Activated CD8-positive, alpha-beta T cell treated with anti-CD3 and anti-CD28 coated beads for 36 hours (primary cell): ENCODE data around the gene MAF. TPM values are rescaled to one million over a fixed set of nuclear protein-coding genes. Genes with fewer than 3 reads are reported as not detected.

Experiments used
- ATAC-seq: fragments of 200-7000 bp; cut with Tn5 transposase; one replicate; pipeline ENCODE4 v1.10.0; 2021; ENCODE audit warnings: mild to moderate bottlenecking, moderate library complexity
- CTCF ChIA-PET: fragments of 350-600 bp; sonication (Branson Sonifier 250); formaldehyde crosslinking; loops from one replicate; lab custom pipeline; 2021; ENCODE audit warnings: antibody characterized with exemption; lab: Charles Lee
- POLR2A ChIA-PET: fragments of 350-600 bp; sonication (Branson Sonifier 250); formaldehyde crosslinking; loops from one replicate; lab custom pipeline; 2021; ENCODE audit warnings: antibody characterized with exemption; lab: Charles Lee
- DNase-seq: peaks from one replicate; pipeline ENCODE4 v3.0.0-alpha.2; 2020
- H3K27ac Mint-ChIP-seq: one replicate; pipeline ENCODE4 v1.8.0; 2021; ENCODE audit warnings: mild to moderate bottlenecking, mixed read lengths
- H3K27me3 Mint-ChIP-seq: one replicate; pipeline ENCODE4 v1.8.0; 2021; ENCODE audit warnings: mixed read lengths
- H3K36me3 Mint-ChIP-seq: one replicate; pipeline ENCODE4 v1.8.0; 2021; ENCODE audit warnings: low read depth, mixed read lengths
- H3K4me1 Mint-ChIP-seq: one replicate; pipeline ENCODE4 v1.8.0; 2021; ENCODE audit warnings: low read depth, mixed read lengths
- H3K4me3 Mint-ChIP-seq: one replicate; pipeline ENCODE4 v1.8.0; 2021; ENCODE audit warnings: mild to moderate bottlenecking, moderate library complexity, mixed read lengths
- H3K9me3 Mint-ChIP-seq: one replicate; pipeline ENCODE4 v1.8.0; 2021; ENCODE audit warnings: mixed read lengths
- intact Hi-C: fragments of 100-400 bp; cut with micrococcal nuclease; formaldehyde crosslinking; loops from one replicate; pipeline ENCODE4 v1.10.0; 2022
- total RNA-seq, 2 experiments: library from RNA; stranded (reverse); gene quantifications; one replicate each; pipeline ENCODE4 v1.2.3, GENCODE V29; 2021
- TF ChIP-seq, protein P1 (sequence below): fragments of 200-600 bp; IDR thresholded peaks from one replicate; pipeline ENCODE4 v1.8.0; 2022; ENCODE audit warnings: antibody characterized with exemption, mild to moderate bottlenecking

The MAF gene
- total RNA-seq, 2 experiments from 2014 or later, result 17.4 to 18.6 TPM

DNA sequence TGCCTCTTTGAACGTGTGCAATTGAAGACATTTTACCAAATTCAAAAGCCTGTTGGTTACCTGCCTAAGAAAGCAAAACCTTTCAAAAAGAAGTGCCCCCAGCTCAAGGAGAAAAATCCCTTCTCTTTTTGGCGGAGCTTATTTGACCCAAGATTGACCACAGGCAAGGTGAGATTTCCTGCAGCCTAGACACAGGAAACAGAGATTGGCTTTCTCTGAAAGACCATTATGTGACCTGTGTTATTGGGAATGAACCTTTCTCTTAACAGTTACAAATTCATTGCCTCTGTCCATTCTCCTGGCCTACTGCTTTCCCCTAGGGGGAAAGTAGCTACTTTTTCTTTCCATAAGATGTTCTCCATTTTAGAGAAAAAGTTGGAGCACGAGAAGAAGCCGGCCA lies 42.1 kb upstream of the MAF start:
- no peak for ATAC-seq
- POLR2A ChIA-PET, result no interaction called here

DNA sequence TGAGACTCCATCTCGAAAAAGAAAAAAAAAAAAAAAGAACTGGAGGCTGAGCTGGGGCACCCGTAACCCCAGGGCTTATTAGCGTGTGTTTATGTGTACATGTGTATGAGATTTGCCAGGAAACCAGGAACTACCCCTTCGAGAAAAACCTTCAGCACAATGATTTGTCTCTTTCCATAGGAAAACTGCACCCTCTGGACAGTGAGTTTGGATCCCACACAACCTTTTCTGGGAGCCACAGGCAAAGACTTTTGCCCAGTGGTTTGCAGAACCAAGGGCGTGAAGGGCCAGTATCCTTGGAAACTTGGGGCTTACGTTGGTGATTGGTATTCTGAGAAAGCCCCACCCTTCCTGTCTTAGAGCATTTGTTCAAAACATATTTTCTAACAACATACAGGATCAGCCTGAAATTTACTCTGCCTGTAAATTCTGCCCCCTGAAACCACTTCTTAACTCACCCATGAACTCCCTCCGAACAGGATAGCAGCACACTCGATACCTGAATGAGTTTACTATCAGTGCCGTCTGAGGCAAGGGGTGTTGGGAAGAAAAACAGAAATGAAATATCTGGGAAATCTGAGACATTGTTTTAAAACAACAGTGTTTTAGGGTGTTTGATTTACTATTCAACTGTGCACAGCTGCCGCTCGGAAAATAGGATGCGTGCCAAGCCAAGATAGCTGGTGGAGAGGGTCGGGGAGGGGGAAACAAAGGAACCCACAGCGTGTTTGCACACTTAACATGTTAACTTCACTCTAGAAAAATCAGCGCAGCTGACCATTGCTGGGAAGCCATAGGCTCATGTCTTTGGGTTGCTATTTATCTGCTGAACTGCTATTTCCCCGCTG lies 40.2 kb upstream of the MAF start:
- CTCF ChIA-PET, result interaction anchor here (1.1 kb wide), 1 partner anchor 11 kb away, joined by 3 read pairs; no protein-coding TSS in a partner anchor
- no peak for ATAC-seq
- TF ChIP-seq, protein P1, sequence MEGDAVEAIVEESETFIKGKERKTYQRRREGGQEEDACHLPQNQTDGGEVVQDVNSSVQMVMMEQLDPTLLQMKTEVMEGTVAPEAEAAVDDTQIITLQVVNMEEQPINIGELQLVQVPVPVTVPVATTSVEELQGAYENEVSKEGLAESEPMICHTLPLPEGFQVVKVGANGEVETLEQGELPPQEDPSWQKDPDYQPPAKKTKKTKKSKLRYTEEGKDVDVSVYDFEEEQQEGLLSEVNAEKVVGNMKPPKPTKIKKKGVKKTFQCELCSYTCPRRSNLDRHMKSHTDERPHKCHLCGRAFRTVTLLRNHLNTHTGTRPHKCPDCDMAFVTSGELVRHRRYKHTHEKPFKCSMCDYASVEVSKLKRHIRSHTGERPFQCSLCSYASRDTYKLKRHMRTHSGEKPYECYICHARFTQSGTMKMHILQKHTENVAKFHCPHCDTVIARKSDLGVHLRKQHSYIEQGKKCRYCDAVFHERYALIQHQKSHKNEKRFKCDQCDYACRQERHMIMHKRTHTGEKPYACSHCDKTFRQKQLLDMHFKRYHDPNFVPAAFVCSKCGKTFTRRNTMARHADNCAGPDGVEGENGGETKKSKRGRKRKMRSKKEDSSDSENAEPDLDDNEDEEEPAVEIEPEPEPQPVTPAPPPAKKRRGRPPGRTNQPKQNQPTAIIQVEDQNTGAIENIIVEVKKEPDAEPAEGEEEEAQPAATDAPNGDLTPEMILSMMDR, result no peak
- Mint-ChIP-seq H3K4me1 (peaks cover 6% of the 10 kb centered on the region), H3K27me3 (peaks cover 7% of the 10 kb centered on the region), H3K4me3 (no peak overlapping the region), H3K9me3 (no peaks in the 10 kb centered on the region), H3K27ac (no peak overlapping the region), H3K36me3 (no peaks in the 10 kb centered on the region)
- no peak for DNase-seq
- POLR2A ChIA-PET, result no interaction called here
- intact Hi-C loops, result no loop called here

More for the DNA sequence above, 42.1 kb upstream of the MAF start:
- intact Hi-C loops, result no loop called here
- Mint-ChIP-seq H3K27ac (no peak overlapping the region), H3K9me3 (no peaks in the 10 kb centered on the region), H3K4me3 (no peak overlapping the region), H3K4me1 (peaks cover 6% of the 10 kb centered on the region), H3K27me3 (peaks cover 7% of the 10 kb centered on the region), H3K36me3 (no peaks in the 10 kb centered on the region)
- DNase-seq, result no peak
- CTCF ChIA-PET, result no interaction called here
- TF ChIP-seq, protein P1, result no peak

DNA sequence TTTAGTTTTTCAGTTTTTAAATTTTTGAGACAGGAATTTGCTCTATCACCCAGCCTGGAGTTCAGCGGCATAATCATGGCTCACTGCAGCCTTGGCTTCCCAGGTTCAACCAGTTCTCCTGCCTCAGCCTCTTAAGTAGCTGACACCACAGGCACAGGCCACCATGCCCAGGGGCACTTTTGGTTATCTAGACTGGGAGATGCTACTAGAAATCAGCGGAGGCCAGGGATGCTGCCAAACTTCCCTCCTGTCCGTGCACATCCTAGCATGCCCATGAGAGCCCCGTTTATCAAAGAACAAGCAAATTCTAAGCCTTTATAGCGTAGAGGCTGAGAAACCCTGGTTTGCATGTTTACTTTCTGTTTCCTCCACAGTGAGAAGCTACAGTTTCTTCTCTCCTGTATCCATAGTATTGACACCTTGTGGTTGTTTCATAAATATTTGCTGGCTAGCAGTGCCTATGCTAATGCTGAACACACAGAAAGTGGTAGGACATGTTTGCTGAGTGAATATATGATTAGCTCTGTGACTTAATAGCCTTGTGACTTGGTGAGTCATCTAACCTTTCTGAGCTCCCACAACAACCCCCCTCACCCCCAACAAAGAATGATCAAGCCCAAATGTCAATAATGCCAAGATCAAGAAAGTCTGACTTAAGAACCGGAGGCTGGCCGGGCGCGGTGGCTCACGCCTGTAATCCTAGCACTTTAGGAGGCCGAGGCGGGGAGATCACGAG lies 39.2 kb upstream of the MAF start:
- Mint-ChIP-seq H3K9me3 (no peaks in the 10 kb centered on the region), H3K4me3 (no peak overlapping the region), H3K4me1 (peaks cover 6% of the 10 kb centered on the region), H3K36me3 (no peaks in the 10 kb centered on the region), H3K27ac (no peak overlapping the region), H3K27me3 (peaks cover 8% of the 10 kb centered on the region)
- TF ChIP-seq, protein P1, result no peak
- ATAC-seq (peak; percentile 45), DNase-seq (peak; percentile 8)
- POLR2A ChIA-PET, result no interaction called here
- CTCF ChIA-PET, result interaction anchor here (1.1 kb wide), 1 partner anchor 10 kb away, joined by 3 read pairs; no protein-coding TSS in a partner anchor
- intact Hi-C loops, result no loop called here

DNA sequence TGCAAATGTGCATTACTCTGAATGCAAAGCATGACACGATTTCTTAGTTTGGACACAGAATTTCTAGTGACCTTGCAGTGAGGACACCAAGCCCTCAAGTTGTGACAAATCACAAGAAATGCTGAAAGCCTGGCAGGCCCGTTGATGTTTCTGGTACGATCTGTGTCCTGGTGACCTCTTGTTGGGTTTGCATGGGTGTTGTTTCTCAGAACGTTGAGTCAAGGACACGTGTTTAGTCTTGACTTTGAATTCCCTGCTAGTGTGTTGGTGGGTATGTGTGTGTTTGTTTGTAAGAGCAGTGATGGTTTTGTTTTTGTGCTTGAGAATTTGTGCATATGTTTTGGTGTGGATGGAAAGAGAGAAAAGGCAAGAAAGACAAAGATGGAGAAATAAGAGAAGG lies 37.8 kb upstream of the MAF start:
- no peak overlapping the region for H3K27ac Mint-ChIP-seq
- H3K4me1 Mint-ChIP-seq, result peaks cover 6% of the 10 kb centered on the region
- H3K9me3 Mint-ChIP-seq, result no peaks in the 10 kb centered on the region
- ChIA-PET POLR2A (no interaction called here), CTCF (no interaction called here)
- intact Hi-C loops, result no loop called here
- H3K27me3 Mint-ChIP-seq, result peaks cover 8% of the 10 kb centered on the region
- TF ChIP-seq, protein P1, result no peak
- H3K36me3 Mint-ChIP-seq, result no peaks in the 10 kb centered on the region
- ATAC-seq (no peak), DNase-seq (no peak)
- H3K4me3 Mint-ChIP-seq, result no peak overlapping the region

DNA sequence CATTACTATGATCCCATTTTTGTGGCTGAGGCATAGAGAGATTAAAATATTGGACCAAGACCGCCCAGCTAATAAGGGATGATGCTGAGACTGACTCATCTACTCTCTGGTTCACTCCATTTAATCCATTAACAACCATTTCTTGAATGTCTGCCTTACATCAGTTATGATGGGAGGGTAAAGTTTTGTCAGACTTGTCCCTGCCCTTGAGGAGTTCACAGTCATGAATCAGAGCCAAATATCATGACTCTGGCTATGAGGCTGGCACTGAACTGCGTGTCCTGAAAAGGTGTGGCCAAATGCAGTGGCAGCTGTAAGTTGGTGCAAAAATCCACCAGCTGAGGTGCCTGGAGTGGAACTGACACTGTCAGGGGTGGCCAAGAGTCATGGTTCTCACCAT lies 35.0 kb upstream of the MAF start:
- Mint-ChIP-seq H3K9me3 (no peaks in the 10 kb centered on the region), H3K36me3 (no peaks in the 10 kb centered on the region), H3K27me3 (peaks cover 17% of the 10 kb centered on the region), H3K4me3 (no peak overlapping the region), H3K27ac (no peak overlapping the region), H3K4me1 (peaks cover 2% of the 10 kb centered on the region)
- TF ChIP-seq, protein P1, result no peak
- ChIA-PET POLR2A (no interaction called here), CTCF (no interaction called here)
- intact Hi-C loops, result no loop called here
- DNase-seq, result no peak
- ATAC-seq, result no peak
